ENCODE measurements around the gene PURB.
"Not testable (repeated sequence)": the region's sequence is repeated elsewhere in the genome, so short reads cannot be mapped to it uniquely, and the experiment has no call there.

PURB gene

GRCh38 chr7:44893710-44894234 lies 8.4 kb upstream of the PURB start:
- no peak for DNase-seq (ENCODE audit: low read depth in 4 of 4, low spot score in 1 of 4)

GRCh38 chr7:44891791-44892190 lies 6.5 kb upstream of the PURB start:
- DNase-seq (ENCODE audit: low read depth in 4 of 4, low spot score in 1 of 4): no peak

- DNase-seq (ENCODE audit: low read depth in 4 of 4, low spot score in 1 of 4): no peak
These were observed 6.0 kb upstream of the PURB start for GRCh38 chr7:44891372-44891771.

- no peak for DNase-seq (ENCODE audit: low read depth in 4 of 4, low spot score in 1 of 4)
These were observed 3.9 kb upstream of the PURB start for GRCh38 chr7:44889086-44889781.

GRCh38 chr7:44887293-44887692 lies 2.0 kb upstream of the PURB start:
- no peak for DNase-seq (ENCODE audit: low read depth in 4 of 4, low spot score in 1 of 4)

- DNase-seq (ENCODE audit: low read depth in 4 of 4, low spot score in 1 of 4): peak; percentile 7 to 17 (median 15)
These were observed 523 bp downstream of the PURB start for GRCh38 chr7:44884621-44885393.

GRCh38 chr7:44883961-44884620 lies 1.2 kb downstream of the PURB start:
- no peak for DNase-seq (ENCODE audit: low read depth in 4 of 4, low spot score in 1 of 4)

- no peak for DNase-seq (ENCODE audit: low read depth in 4 of 4, low spot score in 1 of 4)
These were observed 2.4 kb downstream of the PURB start for GRCh38 chr7:44882899-44883298.

- DNase-seq (ENCODE audit: low read depth in 4 of 4, low spot score in 1 of 4): no peak
These were observed 3.7 kb downstream of the PURB start for GRCh38 chr7:44881610-44882009.

GRCh38 chr7:44881066-44881600 lies 4.2 kb downstream of the PURB start:
- no peak for DNase-seq (ENCODE audit: low read depth in 4 of 4, low spot score in 1 of 4)

GRCh38 chr7:44880317-44881018 lies 4.9 kb downstream of the PURB start:
- no peak for DNase-seq (ENCODE audit: low read depth in 4 of 4, low spot score in 1 of 4)

GRCh38 chr7:44876393-44876792 lies 8.9 kb downstream of the PURB start:
- DNase-seq (ENCODE audit: low read depth in 4 of 4, low spot score in 1 of 4): no peak

- DNase-seq (ENCODE audit: low read depth in 4 of 4, low spot score in 1 of 4): no peak
These were observed 10.1 kb downstream of the PURB start for GRCh38 chr7:44875241-44875640.

GRCh38 chr7:44872787-44873186 lies 12.5 kb downstream of the PURB start:
- no peak for DNase-seq (ENCODE audit: low read depth in 4 of 4, low spot score in 1 of 4)

- not testable (repeated sequence) for DNase-seq (ENCODE audit: low read depth in 4 of 4, low spot score in 1 of 4)
These were observed 13.4 kb downstream of the PURB start for GRCh38 chr7:44871918-44872317.

GRCh38 chr7:44870780-44871179 lies 14.6 kb downstream of the PURB start:
- DNase-seq (ENCODE audit: low read depth in 4 of 4, low spot score in 1 of 4): not testable (repeated sequence)

- not testable (repeated sequence) for DNase-seq (ENCODE audit: low read depth in 4 of 4, low spot score in 1 of 4)
These were observed 15.0 kb downstream of the PURB start for GRCh38 chr7:44870336-44870735.

- DNase-seq (ENCODE audit: low read depth in 4 of 4, low spot score in 1 of 4): no peak
These were observed 18.0 kb downstream of the PURB start for GRCh38 chr7:44867073-44867995.

GRCh38 chr7:44861949-44862348 lies 23.4 kb downstream of the PURB start:
- not testable (repeated sequence) for DNase-seq (ENCODE audit: low read depth in 4 of 4, low spot score in 1 of 4)

GRCh38 chr7:44858161-44858560 lies 27.2 kb downstream of the PURB start:
- no peak for DNase-seq (ENCODE audit: low read depth in 4 of 4, low spot score in 1 of 4)
